Breast epithelium (tissue), 3 donors: ENCODE results near the gene CRISP3.

Experiments used
- POLR2A ChIP-seq: fragments of 450-650 bp; IDR thresholded peaks from one replicate; pipeline ENCODE4 v1.6.1; 2016; ENCODE audit warnings: antibody characterized with exemption, mild to moderate bottlenecking, moderate library complexity
- TF ChIP-seq, protein P1 (sequence below), 3 donors: fragments of 450-650 bp; IDR thresholded peaks; one replicate each; pipeline ENCODE4 v1.5.1; 2016 to 2017; ENCODE audit warnings: antibody characterized with exemption in 3 of 3, mild to moderate bottlenecking in 3 of 3, moderate library complexity in 3 of 3

DNA sequence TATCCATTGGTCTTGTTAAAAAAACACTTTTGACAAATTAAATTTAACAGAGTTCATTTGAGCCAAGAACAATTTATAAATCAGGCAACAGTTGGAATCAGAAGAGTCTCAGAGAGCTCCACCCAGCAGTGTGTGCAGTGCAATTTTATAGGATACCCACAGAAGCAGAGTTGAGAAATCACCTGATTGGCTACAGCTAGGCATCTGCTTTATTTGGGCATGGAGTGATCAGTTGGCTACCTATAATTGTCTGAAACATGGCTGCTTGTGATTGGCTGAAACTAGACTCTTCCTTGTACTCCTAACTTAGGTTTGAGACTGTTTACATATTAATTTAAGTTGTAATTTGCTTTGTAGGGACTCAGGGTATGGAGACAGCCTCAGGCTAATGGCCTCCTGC lies 30.9 kb upstream of the CRISP3 start:
- TF ChIP-seq, protein P1, sequence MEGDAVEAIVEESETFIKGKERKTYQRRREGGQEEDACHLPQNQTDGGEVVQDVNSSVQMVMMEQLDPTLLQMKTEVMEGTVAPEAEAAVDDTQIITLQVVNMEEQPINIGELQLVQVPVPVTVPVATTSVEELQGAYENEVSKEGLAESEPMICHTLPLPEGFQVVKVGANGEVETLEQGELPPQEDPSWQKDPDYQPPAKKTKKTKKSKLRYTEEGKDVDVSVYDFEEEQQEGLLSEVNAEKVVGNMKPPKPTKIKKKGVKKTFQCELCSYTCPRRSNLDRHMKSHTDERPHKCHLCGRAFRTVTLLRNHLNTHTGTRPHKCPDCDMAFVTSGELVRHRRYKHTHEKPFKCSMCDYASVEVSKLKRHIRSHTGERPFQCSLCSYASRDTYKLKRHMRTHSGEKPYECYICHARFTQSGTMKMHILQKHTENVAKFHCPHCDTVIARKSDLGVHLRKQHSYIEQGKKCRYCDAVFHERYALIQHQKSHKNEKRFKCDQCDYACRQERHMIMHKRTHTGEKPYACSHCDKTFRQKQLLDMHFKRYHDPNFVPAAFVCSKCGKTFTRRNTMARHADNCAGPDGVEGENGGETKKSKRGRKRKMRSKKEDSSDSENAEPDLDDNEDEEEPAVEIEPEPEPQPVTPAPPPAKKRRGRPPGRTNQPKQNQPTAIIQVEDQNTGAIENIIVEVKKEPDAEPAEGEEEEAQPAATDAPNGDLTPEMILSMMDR (IDR thresholded peaks at IDR 0.05), result no peak
- no peak for TF ChIP-seq POLR2A
